GM19238 (cell line): ENCODE data around the gene TNS3.

Source experiments
- DNase-seq: peaks from one replicate; pipeline ENCODE4 v3.0.0; 2011; ENCODE audit warnings: low spot score; ENCODE audit not compliant: insufficient read length

Gene TNS3

GRCh38 chr7:47582764-47583738, 1.1 kb upstream of the TNS3 start:
- no peak for DNase-seq

GRCh38 chr7:47581438-47581803, 490 bp downstream of the TNS3 start:
- no peak for DNase-seq

- no peak for DNase-seq
These were observed 1.0 kb downstream of the TNS3 start for GRCh38 chr7:47580811-47581331.

- DNase-seq = no peak
These were observed 1.7 kb downstream of the TNS3 start for GRCh38 chr7:47580175-47580706.

DNA sequence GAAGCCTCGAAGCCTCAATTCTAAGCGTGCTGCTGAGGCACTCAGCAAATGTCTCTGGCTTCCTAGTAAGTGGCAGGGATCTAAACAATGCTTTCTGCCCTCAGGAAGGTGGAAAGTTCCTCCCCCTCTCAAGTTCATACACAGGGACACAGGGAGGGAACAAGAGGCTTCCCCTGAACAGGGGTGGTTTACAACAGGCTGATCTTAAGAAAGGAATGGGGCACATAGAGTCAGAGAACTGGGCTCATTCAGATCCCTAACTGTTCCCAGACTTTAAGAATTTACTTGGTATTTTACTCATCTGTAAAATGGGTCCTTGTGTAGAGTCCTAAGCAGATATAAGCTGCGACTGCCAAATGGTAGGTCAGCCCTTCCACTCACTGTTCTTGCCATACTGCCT, 2.5 kb downstream of the TNS3 start:
- DNase-seq = no peak

DNA sequence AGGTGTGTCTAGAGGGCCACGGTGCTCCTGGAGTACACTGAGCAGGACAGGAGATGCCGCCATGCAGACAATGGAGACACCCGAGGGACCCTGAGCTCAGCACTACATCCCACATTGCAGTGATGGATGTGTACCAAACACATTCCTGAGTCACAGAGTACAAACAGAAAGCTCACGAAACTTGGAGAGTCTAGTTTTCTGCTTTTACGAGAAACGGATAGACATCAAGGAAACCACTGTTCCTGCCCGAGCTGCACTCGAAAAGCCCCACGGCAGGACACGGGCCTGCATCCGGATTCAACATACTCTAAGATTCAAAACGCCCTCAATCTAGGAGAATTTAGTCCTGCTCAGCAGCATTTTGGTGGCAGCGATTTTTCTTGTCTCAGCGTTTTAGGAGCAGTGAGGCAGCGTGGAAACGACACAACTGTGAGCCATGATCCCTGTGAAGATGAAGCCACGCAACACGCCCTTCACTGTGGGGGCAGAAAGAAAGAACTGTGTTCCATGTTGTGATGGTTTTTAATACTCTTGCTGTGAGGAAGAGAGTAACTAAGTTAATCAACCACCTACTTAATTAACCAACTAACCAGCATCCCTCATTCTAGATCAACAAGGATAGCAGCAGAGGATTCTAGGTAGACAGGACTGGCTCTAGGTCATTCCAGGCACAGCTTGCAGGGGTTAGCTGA, 3.2 kb downstream of the TNS3 start:
- DNase-seq = no peak

DNA sequence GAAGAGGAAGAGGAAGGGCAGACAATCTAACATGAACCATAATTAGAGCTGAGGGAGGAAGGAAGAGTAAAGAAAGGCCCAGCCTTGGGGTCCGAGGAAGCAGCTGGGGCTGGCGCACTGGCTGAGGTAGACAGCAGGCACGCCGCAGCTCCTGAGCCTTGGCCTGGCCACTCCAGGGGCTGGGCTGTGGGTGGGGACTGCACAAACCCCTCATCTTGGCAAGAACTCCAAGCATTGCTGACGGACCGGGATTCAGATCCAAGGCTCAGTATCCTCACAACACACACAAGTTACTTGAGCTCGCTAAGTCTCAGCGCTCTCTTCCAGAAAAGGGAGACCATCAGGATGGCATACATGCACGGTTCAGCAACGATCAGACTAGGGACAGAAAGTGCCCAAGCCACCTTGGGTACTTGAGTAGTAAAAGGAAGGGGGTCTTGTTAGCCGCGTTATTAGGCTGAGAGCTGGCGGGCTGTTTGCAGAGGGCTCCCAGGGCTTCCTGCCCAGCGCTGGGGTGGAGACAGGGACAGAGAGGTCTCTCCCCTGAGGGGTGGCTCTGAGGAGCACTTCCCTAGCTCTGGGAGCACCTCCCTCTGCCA, 4.5 kb downstream of the TNS3 start:
- DNase-seq = no peak

- no peak for DNase-seq
These were observed 5.0 kb downstream of the TNS3 start for GRCh38 chr7:47576866-47577306.

GRCh38 chr7:47576031-47576865, 5.7 kb downstream of the TNS3 start:
- no peak for DNase-seq

DNA sequence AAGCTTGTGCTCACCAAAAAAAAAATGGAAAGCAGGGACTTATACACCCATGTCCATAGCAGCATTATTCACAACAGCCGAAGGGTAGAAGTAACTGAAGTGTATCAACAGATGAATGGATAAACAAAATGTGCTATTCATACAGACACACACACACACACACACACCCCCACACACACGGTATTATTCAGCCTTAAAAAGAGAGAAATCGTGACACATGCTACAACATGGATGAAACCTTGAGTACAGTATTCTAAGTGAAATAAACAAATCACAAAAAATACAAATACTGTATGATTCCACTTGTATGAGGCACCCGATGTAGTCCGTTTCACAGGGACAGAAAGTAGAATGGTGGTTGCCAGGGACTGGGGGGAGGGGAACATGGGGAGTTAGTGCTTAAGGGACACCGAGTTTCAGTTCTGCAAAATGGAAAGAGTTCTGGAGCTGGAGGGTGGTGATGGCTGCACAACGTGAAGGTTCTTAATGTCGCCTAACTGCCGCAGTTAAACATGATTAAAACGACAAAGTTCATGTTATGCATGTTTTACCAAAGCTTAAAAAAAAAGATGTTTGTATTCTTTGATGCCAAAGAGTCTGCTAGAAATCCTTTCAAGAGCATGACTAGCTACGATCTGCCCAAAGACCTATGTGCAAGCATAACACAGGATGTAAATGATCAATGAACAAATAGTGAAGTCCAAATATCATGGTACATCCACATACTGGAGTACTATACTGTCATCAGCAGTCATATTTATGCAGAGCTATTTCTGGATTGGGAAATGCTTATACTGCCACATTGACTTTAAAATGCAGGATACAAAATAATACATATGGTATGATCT, 7.2 kb downstream of the TNS3 start:
- DNase-seq = no peak

GRCh38 chr7:47573758-47574481, 8.0 kb downstream of the TNS3 start:
- no peak for DNase-seq

- no peak for DNase-seq
These were observed 8.8 kb downstream of the TNS3 start for GRCh38 chr7:47572939-47573757.

- DNase-seq = no peak
These were observed 9.8 kb downstream of the TNS3 start for GRCh38 chr7:47572094-47572445.

DNA sequence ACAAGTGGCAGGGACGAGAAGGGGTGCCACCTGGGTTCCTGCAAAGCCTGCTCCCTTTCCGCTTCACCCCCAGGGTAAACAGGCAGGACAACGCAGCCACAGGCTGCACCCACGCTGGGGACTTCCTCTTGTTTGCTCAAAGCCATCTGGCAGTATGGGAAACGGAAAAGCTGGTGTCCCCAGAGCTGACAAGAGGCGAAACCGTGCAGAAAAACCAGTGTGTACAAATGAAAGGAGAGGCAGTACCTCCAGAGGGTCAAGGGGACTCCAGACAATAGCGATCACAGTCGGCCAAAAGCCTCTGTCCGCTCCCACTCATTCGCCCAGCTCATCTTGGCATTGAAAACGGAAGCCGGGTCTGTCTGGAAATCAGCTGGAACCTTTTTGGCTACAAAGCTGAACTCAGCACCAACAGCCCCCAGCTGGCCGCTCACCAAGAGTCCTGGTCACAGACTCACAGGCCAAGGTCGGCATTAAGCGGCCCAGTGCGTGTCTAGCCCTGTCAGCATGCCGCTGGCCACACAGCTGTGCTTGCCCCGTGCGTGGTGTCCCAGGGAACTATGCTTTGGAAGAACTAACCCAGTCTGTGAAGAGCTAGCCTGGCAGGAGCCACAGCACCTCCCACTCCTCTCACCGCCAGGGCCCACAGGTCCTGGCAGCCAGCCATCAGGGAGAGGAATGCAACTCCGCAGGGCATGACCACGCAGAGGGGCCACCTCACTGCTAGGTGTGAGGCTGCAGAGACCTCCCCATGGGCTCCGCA, 10.4 kb downstream of the TNS3 start:
- no peak for DNase-seq

DNA sequence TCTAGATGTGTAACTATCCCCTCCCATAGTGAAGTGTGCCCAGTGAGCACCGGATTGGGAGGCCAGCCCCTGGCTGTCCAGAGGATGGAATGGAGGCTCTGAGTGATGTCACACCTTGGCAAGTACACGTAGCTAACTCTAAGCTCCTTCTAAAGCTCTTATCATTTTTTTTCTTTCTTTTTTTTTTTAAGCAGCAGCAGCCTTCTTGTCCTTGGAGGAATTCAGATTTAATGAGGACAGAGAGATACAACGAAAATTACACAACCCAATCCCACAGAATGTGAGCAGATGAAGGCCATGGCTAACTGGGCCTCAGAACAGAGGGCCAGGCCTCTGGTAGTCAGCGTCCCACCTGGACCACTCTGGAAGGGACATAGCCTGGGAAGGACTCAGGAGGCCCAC, 11.3 kb downstream of the TNS3 start:
- no peak for DNase-seq

DNA sequence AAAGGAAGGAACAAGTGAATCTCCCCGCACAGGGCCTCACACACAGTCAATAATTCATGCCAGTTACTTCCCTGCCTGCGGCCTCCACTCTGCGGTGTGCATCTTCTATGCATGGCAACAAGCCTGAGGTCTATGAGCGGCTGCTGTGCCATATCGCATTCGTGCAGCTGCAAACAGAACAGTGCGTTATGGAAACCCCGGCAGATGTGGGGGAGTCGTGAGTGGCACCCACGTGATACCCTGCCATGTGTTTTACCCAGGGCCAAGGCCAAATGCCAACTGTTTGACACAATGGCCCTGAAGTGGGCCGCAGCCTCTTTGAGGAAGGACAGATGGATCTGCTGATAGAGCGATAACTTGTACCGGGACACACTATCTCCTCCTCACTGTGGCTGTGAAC, 13.4 kb downstream of the TNS3 start:
- no peak for DNase-seq

DNA sequence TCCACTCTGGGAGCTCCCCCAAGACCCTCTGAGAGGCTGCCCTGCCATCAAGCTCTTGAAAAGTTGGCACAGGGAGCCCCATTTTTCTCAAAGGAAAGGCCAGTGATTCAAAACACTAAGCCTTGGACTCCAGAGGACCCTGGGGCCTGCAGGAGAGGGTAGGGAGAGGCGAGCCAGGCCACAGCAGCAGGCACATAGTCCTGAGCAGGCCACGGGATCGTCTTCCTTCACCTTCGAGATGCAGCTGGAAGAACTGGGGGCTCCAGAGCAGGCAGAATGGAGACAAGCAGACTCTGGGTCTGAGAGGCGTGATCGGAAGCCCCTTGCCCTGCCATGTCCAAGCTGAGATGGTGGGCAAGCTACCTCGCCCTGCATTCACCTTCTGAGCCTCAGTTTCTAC, 13.9 kb downstream of the TNS3 start:
- no peak for DNase-seq
